Kasumi-1 (cell line): ENCODE measurements around the gene IQCE.
"Not testable (repeated sequence)": the region's sequence is repeated elsewhere in the genome, so short reads cannot be mapped to it uniquely, and the experiment has no call there.

Experiments
- DNase-seq, 2 experiments: peaks; one replicate each; lab custom pipeline; 2025; lab: John Stamatoyannopoulos, UW

The IQCE gene

DNA sequence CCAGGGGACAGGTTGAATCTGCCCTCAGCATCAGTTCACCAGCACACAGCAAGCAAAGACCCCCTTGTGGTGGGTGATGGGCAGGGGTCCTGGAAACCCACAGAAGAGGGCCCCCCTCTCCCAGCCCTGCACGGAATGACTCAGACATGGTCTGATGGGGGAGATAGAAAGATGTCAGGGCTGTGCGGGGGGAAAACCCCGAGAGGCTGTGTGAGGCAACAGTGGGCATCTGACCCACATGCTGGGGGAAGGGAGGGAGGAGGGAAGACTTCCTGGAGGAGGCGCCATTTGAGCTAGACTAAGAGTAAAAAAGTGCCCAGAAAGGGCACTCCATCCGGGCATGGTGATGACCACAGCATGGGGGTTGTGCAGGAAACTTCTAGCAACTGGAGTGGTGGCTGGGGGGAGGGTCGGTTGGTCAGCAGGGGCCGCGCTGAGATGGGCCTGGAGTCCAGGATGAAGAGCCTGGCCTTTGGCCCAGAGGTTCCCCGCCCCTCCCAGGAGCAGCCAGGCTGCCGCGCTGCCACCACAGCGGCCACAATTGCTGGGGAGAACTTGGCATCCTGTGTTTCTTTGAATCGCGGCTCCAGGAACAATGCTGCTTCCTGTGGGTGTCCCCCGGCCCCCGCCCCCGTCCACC is 36.7 kb upstream of the IQCE start:
- peak in 1 of 2 experiments; percentile 11 for DNase-seq

DNA sequence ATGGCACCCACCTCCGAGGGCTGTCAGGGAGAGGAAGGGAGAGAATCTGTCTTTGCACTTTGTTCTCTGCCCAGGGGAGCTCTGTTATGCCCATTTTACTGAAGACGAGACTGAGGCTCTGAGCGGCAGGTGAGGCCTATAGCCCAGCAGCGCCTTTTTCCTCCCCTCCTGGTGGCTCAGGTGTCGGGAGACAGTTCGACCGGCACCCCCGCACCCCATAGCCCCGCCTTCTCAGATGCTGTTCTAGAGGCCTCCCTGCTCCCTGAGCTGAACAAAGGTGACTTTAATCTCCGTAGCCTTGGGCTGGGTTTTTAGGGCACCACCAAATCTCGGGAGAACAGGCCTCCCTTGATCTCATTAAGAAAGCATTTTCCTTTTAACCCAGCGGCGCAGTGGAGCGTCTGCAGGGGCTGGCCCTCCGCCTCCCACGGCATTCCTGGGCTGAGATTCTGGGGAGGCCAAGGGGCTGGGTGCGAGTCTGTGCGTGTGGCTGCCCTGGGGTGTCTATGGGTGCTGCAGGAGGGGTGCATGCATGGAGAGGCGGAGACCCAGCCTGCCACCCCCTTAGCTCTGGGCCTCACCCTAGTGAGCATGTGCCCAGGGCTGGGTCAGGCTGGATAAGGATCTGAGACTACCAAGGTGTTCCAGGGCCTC is 35.9 kb upstream of the IQCE start:
- no peak for DNase-seq

DNA sequence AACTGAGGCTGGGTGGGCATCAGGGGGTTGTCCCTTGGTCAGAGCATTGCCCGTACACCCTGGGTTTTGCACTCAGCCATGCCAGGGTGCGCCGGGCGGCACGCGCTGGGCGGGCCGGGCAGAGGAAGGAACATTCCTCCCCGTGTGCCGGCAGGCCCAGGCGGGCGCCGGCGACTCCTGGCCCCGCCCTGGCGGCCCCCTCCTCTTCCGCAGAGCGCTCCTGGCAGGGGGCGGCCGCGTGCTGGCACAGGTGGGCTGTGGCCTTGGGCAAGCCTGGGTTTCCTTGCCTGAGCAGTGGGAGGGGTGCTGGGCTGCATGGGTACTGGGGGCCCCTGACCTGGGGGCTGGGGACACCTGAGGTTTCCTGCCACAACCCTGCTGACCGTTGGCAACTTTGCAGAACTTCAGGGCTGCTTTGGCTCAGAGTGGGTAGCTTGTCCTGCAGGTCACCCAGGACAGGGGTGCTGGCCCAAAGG is 35.3 kb upstream of the IQCE start:
- no peak for DNase-seq

DNA sequence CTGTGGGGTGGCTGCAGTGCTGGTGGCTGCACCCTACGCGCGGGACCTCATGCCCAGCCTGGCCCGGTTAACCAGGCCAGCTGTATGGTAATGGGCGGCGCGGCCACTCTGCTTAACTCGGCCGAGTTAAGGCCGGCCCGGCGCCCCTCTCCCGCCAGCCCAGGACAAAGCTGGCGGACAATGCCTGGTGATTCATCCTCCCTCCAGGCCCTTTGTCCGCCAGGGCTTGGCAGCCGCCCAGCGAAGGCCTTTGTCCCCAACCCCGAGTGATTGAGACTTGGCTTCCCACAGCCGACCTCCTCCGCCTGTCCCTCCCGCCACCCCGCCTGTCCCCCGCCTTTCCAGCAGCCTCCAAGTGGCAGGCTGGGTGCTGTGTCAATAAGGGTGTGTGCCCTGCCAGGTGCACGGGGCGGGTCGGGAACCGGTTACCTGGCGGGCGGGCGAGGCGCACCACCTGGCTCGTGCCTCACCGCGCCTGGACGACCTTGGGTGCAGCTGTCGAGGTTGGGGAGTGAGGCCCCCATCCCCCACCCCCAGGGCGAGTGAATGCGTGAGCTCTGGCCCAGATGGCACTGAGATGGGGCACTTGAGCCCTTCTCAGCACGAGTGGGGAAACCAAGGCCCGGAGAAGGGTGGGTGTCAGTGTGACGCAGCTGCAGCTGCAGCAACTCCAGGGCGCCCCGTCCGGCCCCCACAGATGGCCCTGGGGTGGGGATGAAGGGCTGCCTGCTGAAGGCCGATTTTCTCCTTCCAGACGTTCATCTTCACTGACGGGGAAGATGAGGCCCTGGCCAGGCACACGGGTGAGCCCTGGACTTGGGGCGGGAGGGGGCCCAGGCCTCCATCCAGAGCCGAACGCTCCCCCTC is 34.6 kb upstream of the IQCE start:
- DNase-seq, result no peak

DNA sequence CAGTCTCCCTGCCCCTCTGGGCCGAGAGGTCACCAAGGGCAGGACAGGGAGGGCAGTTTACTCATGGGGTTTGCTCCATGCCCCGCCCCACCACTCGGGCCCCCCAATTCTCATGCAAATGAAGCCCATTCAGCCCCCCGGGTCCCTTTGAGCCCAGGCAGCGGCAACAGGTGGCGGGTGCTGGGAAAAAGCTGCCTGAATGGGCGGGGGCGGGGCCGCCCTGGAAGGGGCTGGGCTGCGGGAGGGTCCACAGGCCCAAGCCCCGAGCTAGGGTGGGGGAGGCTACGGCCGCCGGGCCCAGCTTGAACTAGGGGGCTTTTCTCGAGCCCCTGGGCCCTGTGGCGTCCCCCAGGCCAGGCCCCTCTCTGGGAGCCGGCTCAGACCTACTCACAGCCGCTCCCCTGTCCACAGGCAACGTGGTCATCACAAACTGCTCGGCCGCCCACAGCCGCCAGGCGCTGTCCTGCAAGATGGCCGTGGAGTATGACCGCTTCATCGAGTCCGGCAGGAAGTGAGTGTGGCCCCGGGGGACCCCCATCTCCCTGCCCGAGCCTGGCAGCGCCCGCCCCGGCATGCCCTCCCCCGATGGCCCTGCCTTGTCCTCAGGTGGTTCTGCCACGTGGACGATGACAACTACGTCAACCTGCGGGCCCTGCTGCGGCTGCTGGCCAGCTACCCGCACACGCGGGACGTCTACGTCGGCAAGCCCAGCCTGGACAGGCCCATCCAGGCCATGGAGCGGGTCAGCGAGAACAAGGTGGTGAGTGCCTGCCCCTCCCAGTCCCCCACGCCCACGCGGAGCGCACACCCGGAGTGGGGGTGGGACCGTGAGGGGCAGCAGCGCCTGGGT is 33.7 kb upstream of the IQCE start:
- DNase-seq, result no peak

DNA sequence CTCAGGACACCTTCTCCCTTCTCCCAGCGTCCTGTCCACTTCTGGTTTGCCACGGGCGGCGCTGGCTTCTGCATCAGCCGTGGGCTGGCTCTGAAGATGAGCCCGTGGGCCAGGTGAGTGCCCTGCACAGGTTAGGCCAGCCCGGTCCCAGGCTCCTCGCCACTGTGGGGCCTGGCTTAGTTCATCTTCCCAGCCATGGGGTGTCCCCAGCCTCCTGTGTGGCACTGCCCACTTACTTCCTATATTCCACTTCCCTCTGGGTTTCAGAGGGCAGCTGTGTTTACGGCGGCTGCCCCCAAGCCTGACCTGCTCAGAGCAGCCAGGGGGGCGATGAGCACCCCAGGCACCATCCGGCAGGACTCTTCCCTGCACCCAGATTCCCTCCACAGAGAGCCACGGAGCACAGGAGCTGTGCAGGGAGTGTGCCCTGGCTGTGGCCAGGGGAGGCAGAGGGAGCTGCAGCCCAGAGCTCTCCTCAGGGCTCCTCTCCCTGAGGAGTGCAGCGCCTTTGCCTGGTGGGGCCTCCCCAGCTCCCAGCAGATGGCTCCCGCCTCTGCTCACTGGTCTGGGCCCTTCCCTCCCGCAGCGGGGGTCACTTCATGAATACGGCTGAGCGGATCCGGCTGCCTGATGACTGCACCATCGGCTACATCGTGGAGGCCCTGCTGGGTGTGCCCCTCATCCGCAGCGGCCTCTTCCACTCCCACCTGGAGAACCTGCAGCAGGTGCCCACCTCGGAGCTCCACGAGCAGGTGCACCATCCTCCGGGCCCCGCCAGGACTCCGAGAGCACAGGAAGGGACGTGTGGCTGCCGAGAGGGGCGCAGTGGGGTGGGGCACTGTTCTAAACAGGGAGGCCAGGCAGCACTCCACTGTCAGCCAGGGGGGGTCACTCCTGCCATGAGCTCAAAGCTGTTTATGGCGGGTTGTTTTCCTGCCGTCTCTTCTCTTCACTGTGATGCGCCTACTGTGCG is 32.8 kb upstream of the IQCE start:
- no peak for DNase-seq

DNA sequence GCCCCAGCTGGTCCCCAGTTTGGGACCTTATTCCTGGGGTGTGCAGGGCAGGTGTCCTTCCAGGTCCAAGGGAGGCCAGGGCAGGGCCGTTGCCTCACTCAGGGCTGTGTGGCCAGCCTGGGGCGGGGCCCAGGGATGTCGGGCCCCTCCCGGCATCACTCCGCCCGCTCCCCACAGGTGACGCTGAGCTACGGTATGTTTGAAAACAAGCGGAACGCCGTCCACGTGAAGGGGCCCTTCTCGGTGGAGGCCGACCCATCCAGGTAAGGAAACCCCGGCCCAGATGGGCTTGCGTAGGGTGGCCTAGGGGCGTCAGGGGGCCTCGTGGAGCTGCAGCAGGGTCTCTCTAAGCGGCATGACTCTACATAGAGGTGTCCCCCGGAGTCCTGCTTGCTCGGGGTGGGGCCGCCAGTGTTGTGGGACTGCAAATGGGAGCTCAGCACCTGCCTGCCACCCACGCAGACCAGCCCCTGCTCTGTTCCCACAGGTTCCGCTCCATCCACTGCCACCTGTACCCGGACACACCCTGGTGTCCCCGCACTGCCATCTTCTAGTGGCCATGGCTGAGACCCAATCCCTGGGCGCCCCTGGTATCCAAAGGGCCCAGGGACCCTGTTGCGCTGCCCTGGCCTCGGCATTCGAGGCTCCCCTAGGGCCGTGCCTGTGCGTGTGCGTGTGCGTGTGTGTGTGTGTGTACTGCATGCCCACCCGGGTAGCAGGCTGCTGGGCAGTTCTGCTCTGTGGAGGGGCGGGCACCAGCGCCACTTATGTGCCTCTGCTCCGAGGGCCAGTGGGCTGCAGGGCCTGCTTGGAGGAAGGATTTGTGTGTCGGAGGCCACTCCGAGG is 31.9 kb upstream of the IQCE start:
- DNase-seq, result no peak

DNA sequence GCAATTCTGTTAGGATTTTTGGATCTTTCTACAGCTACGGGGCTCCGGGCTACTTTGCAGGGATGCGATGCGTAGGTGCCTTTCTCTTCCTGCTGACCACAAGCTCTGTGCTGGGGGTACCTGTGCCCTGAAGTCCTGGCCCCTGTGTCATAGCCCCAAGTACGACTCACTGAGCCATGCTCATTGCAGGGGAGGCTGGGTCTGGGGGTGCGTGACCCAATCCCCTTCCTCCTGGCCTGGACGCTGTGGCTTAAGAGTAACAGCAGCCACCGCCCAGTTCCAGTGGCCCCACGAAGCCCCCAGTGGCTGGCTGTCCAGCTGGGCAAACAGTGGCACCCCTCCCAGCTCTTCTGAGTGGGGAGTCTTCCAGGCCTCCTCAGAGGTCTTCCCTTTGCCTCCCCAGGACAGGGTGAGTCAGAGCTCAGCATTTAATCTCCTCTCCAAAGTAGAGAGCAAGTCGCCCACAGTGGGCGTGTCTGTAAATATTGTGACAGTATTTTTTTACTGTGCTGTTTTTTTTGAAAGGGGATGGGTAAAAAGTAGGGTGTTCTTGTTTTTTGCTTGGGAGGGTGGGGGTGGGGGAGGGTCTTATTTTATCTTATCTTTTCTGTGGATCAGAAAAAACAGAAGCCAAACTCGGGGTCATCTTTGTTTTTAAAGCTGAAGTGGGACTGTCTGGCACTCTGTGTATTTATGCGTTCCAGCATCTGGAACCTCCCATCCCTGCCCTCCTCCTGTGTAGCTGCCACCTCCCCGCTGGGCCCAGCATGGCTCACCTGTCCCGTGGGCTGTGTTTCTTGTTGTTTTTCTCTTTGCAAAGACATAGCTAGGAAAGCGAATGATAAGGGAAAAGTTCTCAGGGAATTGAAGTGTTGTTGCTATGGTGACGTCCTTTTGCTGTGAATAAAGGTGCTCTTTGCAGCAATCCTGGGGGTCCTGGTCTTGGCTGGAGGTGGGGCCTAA is 31.0 kb upstream of the IQCE start:
- DNase-seq, result no peak

DNA sequence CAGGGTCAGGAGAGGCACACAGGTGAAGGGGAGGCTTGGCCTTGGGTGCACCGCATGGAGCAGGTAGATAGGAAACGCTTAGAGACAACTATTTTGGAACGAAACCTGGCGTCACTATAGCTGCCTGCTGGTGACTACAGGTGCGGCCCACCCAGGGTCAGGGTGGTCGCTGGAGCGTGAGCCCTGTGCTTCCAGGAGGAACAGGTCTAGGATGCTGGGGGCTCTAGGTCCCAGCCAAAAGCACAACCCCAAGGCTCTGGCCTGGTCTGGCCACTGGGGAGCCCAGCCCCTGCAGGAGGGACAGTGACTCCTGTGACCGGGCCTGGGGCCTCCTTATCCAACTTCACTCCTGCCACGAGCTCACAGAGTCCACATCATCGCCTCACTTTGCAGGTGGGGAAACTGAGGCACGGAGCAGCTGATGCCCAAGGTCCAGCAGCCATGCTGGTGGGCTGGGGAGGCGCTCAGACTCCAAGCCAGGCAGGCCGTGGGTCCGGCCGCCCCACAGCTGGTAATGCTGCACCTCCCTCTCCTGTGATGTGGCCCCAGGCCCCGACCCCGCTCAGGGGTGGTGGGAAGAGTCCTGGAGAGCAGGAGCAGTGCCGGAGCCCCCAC is 30.2 kb upstream of the IQCE start:
- DNase-seq, result no peak

DNA sequence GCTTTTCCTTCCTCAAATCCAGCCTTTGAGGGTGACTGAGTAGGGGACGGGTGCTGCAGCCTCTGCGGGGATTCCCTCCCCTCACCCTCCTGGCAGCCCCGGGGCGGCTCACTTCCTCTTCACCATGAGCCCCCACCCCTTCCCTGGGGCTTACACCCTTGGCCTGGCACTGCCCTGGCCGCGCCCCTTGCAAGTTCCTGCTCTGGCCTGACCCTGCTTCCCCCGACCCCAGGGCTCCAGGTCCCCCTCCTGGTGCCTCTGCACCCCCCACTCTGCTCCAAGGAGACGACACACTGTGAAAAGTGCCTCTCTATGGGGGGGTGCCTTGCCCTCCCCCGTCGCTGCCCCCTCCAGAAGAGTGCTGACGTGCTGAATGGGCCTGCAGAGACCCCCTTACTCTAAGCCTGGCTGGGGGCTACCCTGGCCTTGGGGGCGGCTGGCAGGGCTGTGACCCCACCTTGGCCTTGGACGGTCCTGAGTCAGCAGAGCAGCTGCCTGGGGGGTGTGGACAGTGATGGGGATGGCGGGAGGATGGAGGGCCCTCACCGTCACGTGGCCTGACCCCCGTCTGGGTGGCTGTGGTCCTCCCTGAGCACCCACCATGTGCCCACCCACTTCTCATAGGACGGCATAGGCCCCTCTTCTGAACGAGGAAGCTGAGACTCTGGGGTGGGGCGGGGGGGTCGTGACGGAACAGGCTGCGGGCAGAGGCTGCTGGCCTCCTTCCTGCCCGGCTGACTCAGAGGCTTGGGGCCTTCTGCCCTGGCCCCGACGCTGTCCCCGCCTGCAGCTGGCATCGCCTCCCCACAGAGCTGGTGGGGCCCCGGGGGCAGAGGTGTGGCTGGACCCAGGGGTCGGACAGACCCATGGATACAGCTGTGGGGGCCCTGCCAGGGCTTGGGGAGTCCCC is 29.4 kb upstream of the IQCE start:
- DNase-seq, result peak; percentile 67 to 78

DNA sequence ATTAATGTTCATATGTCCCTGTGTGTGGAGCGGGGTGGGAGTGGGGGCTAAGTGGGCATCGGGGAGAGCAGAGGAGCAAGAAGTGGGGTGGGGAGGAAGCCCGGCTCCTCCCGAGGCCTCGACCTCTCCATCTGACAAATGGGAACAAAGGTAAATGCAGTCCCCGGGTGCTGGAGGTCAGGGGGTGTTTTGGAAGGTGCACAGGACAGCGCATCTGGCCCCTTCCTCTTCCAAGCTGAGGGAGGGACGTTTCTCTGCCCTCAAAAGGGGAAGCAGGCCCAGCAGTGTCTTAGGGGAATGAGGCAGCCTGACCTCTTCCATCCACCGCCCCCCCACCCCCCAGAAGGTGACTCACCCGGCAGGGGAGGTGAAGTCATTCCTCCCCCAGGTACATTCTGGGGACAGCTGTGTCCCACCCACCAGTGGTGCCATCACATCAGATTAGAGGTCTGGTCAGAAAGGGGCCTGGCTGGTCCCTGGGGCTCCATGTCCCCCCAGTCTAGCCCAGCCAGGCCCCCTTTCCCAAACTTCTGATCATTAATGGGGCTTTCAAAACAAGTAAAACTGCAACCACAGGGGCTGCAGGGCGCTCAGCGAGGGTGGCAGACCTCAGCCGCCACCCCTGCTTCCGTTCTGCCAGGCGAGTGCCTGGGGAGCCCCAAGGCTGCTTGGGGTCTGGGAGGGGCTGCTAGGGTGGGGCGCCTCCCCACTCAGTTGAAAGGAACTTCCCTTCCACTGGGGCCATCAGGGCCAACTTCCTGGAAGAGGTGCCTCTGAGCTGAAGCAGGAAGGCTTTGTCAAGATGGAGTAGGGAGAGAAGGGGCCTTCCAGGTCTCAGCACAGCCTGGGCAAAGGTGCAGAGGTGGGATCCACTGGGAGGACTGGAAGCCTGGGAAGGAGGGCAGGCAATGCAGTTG is 28.4 kb upstream of the IQCE start:
- peak; percentile 57 to 63 for DNase-seq

DNA sequence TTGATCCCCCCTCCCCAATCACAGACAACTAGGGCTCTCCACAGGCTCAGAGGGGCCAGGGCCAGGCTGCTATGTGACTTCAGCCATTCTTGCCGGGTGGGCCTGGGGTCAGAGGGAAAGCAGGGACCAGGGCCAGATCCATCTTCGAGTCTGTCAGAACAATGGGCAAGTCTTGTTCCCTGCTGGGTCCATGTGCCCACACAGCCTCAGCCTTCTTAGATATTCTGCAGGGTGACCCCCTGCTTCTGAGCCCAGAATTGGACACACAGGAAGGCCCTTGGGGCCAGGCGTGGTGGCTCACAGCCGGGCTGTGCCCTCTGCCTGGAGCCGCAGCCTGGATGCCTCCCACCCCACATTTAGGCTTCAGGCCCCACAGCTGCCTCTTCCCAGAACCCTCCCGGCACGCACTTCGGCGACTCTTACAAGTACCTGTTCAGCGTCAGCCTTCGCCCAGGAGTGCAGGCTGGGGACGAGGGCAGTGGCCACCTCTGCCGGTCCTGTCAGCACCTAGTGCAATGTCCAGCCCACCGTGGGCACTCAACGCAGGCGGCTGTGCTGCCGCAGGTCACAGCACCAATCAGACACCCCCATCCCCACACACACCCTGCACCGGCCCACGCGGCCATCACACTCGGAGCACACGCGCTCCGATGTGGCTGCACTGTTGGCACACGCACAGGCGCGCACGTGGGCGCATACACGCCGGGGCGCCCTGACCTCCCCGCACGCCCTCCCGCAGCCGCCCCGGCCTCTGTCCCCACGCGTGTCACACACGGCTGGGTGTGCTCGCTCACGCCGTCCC is 27.6 kb upstream of the IQCE start:
- DNase-seq, result not testable (repeated sequence)

DNA sequence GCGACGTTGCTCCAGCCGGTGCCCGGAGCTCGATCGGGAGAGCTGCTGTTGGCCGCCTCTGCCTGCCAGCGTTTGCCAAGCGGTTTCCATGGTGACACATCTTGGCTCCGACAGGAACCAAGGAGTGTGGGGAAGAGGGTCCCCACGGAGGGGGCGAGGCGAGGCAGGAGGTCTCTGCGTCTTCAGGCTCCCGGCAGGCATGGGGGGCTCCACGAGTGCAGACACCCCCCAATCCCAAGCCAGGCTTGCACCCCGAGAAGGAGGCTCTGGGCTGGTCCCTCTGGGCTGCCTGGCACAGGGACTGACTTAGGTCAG is 27.0 kb upstream of the IQCE start:
- DNase-seq, result not testable (repeated sequence)

DNA sequence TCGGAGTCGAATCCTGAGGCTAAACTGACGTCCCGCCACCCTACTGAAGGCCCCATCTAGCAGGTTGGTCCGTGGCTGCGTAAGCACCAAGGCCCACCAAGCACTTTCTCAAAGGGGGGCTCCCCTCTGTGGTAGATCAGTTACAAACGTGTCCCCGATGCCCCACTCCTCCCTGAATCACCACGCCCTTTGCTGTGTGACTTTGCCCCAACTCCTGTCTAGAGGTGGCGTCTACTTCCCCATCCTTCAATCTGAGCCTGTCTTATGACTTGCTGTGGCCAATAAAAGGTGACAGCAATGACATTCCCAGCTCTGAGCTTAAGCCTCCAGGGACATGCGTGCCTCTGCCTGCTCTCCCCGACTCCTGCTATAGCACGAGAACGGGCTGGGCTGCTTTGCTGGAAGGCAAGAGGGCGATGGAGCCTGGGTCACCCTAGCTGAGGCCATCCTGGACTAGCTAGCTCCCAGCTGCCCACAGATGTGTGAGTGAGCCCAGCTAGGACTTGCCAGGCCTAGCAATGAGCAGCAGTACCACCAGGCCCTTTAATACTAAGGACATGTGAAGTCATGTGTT is 26.5 kb upstream of the IQCE start:
- not testable (repeated sequence) for DNase-seq

DNA sequence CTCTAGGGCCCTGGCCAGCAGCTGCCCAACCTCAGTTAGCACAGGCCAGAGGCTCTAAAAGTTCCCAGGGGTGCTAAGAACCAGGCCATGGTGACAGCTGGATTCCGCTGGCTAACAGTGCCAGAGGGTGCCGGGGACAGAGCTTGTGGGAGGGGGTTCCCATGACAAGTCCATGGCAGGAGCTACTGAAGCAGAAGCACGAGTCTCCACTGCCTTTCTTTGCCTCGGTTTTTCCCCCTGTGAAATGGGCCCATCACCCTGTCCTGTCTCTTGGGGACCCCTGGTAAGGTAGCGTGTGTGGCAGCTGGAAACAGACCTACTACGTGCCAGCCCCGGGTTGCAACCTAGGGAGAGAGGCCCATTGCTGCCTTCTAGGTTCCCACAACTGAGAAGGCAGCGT is 26.0 kb upstream of the IQCE start:
- not testable (repeated sequence) for DNase-seq
